Activated CD4-positive, alpha-beta T cell treated with anti-CD3 and anti-CD28 coated beads, Interleukin-2, amount 50 U/mL, for 4 hours (primary cell): ENCODE results near the gene ITGB1.

Experiments
- DNase-seq, 2 experiments: peaks; one replicate each; pipeline ENCODE4 v3.0.0-alpha.2; 2020

The ITGB1 gene

GRCh38 chr10:32954545-32955298 lies 3.3 kb downstream of the ITGB1 start:
- DNase-seq, result no peak

GRCh38 chr10:32954080-32954479 lies 4.0 kb downstream of the ITGB1 start:
- DNase-seq, result no peak

- no peak for DNase-seq
These were observed 4.6 kb downstream of the ITGB1 start for GRCh38 chr10:32953277-32953927.

GRCh38 chr10:32952541-32953276 lies 5.3 kb downstream of the ITGB1 start:
- no peak for DNase-seq

- no peak for DNase-seq
These were observed 5.9 kb downstream of the ITGB1 start for GRCh38 chr10:32952094-32952493.

GRCh38 chr10:32951111-32951510 lies 6.9 kb downstream of the ITGB1 start:
- DNase-seq, result no peak

GRCh38 chr10:32950591-32951108 lies 7.4 kb downstream of the ITGB1 start:
- DNase-seq, result no peak

- DNase-seq, result no peak
These were observed 8.8 kb downstream of the ITGB1 start for GRCh38 chr10:32949221-32949678.

- no peak for DNase-seq
These were observed 9.6 kb downstream of the ITGB1 start for GRCh38 chr10:32948451-32948850.

GRCh38 chr10:32947586-32947985 lies 10.4 kb downstream of the ITGB1 start:
- DNase-seq, result no peak

GRCh38 chr10:32946108-32946507 lies 11.9 kb downstream of the ITGB1 start:
- DNase-seq, result no peak

GRCh38 chr10:32943854-32944661 lies 14.0 kb downstream of the ITGB1 start:
- no peak for DNase-seq

GRCh38 chr10:32943395-32943794 lies 14.6 kb downstream of the ITGB1 start:
- no peak for DNase-seq

GRCh38 chr10:32942081-32942480 lies 15.9 kb downstream of the ITGB1 start:
- no peak for DNase-seq

GRCh38 chr10:32941357-32941756 lies 16.7 kb downstream of the ITGB1 start:
- no peak for DNase-seq

GRCh38 chr10:32940321-32941301 lies 17.4 kb downstream of the ITGB1 start:
- DNase-seq, result no peak

GRCh38 chr10:32939296-32940111 lies 18.5 kb downstream of the ITGB1 start:
- DNase-seq, result no peak

- DNase-seq, result no peak
These were observed 19.4 kb downstream of the ITGB1 start for GRCh38 chr10:32938554-32939061.

- DNase-seq, result no peak
These were observed 20.1 kb downstream of the ITGB1 start for GRCh38 chr10:32937911-32938424.

- no peak for DNase-seq
These were observed 25.8 kb downstream of the ITGB1 start for GRCh38 chr10:32932225-32932729.
